Transverse colon (tissue), 4 donors: ENCODE data around the gene ZDHHC18.

Experiments
- EP300 ChIP-seq: sonication (generic); formaldehyde crosslinking; IDR thresholded peaks from one replicate; pipeline ENCODE4 v1.6.1; 2017; ENCODE audit warnings: antibody characterized with exemption, low read depth
- POLR2A ChIP-seq: fragments of 450-650 bp; IDR thresholded peaks from one replicate; pipeline ENCODE4 v1.6.1; 2016; ENCODE audit warnings: antibody characterized with exemption, mild to moderate bottlenecking, moderate library complexity
- POLR2AphosphoS5 ChIP-seq, 3 donors: sonication (generic); formaldehyde crosslinking; IDR thresholded peaks; one replicate each; pipeline ENCODE4 v1.6.1; 2016; ENCODE audit warnings: antibody characterized with exemption in 3 of 3
- TF ChIP-seq, protein P1 (sequence below), 5 experiments: fragments of 200-600 bp in 3 of 5; fragments of 450-650 bp in 2 of 5; sonication (generic) in 3 of 5; IDR thresholded peaks; 1 replicate in 2 of 5; 2 replicates in 3 of 5; pipeline ENCODE4 v1.5.1; 2016 to 2017; ENCODE audit warnings: antibody characterized with exemption in 5 of 5, inconsistent platforms in 3 of 5, mild to moderate bottlenecking in 2 of 5, moderate library complexity in 1 of 5

GRCh38 chr1:26858891-26859640, 32.6 kb downstream of the ZDHHC18 start:
- TF ChIP-seq, protein P1, sequence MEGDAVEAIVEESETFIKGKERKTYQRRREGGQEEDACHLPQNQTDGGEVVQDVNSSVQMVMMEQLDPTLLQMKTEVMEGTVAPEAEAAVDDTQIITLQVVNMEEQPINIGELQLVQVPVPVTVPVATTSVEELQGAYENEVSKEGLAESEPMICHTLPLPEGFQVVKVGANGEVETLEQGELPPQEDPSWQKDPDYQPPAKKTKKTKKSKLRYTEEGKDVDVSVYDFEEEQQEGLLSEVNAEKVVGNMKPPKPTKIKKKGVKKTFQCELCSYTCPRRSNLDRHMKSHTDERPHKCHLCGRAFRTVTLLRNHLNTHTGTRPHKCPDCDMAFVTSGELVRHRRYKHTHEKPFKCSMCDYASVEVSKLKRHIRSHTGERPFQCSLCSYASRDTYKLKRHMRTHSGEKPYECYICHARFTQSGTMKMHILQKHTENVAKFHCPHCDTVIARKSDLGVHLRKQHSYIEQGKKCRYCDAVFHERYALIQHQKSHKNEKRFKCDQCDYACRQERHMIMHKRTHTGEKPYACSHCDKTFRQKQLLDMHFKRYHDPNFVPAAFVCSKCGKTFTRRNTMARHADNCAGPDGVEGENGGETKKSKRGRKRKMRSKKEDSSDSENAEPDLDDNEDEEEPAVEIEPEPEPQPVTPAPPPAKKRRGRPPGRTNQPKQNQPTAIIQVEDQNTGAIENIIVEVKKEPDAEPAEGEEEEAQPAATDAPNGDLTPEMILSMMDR (IDR thresholded peaks at IDR 0.05): no peak
- TF ChIP-seq POLR2A (no peak), POLR2AphosphoS5 (IDR thresholded peaks at IDR 0.05) (no peak), EP300 (no peak)
